ENCODE measurements around the gene ERP29.
"Not testable (repeated sequence)": the region's sequence is repeated elsewhere in the genome, so short reads cannot be mapped to it uniquely, and the experiment has no call there.

The ERP29 gene

GRCh38 chr12:112035219-112035785 lies 22.1 kb downstream of the ERP29 start:
- no peak for DNase-seq (ENCODE audit: low spot score)

GRCh38 chr12:112036614-112037013 lies 23.4 kb downstream of the ERP29 start:
- DNase-seq (ENCODE audit: low spot score) = not testable (repeated sequence)

- DNase-seq (ENCODE audit: low spot score) = no peak
These were observed 32.8 kb downstream of the ERP29 start for GRCh38 chr12:112046003-112046402.

- DNase-seq (ENCODE audit: low spot score) = peak; percentile 22
These were observed 36.1 kb downstream of the ERP29 start for GRCh38 chr12:112049351-112049750.

- DNase-seq (ENCODE audit: low spot score) = no peak
These were observed 47.9 kb downstream of the ERP29 start for GRCh38 chr12:112061137-112061536.

- DNase-seq (ENCODE audit: low spot score) = no peak
These were observed 50.0 kb downstream of the ERP29 start for GRCh38 chr12:112063273-112063672.

- no peak for DNase-seq (ENCODE audit: low spot score)
These were observed 53.3 kb downstream of the ERP29 start for GRCh38 chr12:112066566-112066965.
